ENCODE measurements around the gene PSRC1.

The PSRC1 gene

DNA sequence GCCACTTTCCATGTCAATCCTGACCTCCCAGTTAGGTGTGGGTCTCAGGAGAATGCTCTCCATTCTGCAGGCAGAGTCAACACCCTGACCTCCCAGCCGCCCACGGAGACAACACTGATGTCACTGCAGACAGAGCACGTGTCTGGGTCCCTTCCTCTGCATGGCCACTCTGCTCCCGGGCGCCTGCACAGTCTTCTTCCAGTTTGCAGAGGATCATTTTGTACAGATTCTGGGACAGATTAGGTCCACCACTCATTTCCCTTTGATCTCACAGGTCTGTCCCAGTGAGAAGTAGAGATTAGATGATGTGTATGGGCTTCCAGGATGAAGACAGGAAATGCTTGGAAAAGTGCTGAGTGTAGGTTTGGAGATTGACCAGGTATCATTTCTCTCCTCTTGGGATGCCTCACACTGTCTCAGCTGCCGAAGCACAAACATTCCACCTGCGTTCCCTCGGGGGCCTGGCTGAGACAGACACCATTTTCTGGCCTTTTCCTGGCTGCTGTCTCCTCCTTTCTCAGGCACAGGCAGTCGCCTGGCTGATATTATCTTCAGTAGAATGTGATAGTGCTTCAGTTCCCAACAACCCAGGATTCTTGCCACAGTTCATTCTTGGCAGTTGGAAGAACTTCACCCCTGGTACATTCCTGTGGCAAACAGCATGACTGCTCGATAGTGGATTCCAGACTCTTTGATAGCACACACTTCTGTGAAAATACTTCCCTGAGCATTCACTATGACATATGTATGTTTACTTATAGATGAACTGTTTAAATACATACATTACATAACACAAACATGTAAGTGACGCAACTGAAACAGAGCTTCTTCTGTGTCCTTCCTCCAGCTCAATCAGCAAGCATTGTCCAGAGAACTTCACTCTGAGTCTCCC is 16.0 kb upstream of the PSRC1 start:
- peak; percentile 49 for DNase-seq (ENCODE audit: extremely low spot score)
- ChIA-PET POLR2A (no interaction called here), CTCF (interaction anchor here (1.2 kb wide), 1 partner anchor 18 kb away, joined by 3 read pairs; no protein-coding TSS in a partner anchor)

DNA sequence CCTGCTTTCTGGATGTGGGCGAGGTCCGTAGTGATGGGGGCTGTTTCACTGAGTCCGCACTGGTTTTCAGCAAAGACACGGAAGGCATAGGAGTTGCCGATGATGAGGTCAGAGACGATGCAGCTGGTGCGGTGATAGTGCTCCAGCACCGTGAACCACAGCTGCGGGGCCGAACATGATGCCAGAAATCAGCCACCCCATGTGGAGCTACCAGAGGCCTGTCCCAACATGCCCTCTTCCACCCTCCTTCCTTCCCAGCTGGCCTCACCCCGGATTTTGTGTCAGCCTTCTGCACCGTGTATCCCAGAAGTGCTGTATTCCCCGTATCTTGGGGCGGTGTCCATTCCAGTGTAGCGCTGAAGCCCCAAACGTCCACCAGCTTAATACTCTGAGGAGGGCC is 13.8 kb upstream of the PSRC1 start:
- ChIA-PET POLR2A (no interaction called here), CTCF (interaction anchor here (0.7 to 1.6 kb wide), 6 partner anchors 9 to 437 kb away, joined by 3 to 7 read pairs (median 4); no protein-coding TSS in a partner anchor)
- no peak for DNase-seq (ENCODE audit: extremely low spot score)
- TF ChIP-seq, protein P1, sequence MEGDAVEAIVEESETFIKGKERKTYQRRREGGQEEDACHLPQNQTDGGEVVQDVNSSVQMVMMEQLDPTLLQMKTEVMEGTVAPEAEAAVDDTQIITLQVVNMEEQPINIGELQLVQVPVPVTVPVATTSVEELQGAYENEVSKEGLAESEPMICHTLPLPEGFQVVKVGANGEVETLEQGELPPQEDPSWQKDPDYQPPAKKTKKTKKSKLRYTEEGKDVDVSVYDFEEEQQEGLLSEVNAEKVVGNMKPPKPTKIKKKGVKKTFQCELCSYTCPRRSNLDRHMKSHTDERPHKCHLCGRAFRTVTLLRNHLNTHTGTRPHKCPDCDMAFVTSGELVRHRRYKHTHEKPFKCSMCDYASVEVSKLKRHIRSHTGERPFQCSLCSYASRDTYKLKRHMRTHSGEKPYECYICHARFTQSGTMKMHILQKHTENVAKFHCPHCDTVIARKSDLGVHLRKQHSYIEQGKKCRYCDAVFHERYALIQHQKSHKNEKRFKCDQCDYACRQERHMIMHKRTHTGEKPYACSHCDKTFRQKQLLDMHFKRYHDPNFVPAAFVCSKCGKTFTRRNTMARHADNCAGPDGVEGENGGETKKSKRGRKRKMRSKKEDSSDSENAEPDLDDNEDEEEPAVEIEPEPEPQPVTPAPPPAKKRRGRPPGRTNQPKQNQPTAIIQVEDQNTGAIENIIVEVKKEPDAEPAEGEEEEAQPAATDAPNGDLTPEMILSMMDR (IDR thresholded peaks at IDR 0.05; ENCODE audit: control extremely low read depth, extremely low read depth, low read depth, missing control alignments): no peak

More for the DNA sequence above, 16.0 kb upstream of the PSRC1 start:
- TF ChIP-seq, protein P1 (IDR thresholded peaks at IDR 0.05; ENCODE audit: control extremely low read depth, extremely low read depth, low read depth, missing control alignments): no peak

DNA sequence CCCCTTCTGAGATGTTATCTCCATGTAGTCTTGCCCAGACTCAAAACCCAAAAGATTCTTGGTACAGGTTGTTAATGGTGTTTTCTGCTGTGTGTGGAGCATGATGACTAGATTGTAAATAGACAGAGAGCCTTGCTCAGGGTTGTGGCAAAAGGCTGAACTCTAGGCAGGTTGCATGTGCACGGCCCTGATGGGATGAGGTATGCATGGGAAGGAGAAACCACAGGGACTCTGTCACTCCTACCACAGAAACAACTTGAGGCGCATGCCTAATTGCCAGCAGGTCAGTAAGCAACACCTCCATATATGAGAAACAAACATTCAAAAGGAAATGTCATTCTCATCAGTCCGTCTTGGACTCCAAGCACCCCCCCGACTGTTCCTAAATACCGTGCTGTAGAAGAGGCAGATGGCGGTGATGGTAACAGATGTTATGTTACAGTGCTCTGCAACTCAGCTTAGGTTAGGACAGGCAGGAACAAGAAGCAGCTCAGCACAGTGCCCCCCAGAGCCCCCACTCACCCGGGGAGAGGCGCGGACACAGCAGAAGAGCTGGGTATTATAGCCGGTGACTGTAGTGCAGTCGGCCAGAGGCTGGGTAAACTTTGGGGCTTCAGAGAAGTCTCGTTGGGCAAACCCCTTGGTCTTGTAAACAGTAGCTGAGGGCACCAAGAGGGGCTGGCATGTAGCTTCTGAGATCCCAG is 12.9 kb upstream of the PSRC1 start:
- CTCF ChIA-PET: interaction anchor here (0.7 to 1.6 kb wide), 4 partner anchors 8 to 438 kb away, joined by 3 to 7 read pairs (median 4); no protein-coding TSS in a partner anchor
- POLR2A ChIA-PET: no interaction called here
- no peak for DNase-seq (ENCODE audit: extremely low spot score)
- TF ChIP-seq, protein P1 (IDR thresholded peaks at IDR 0.05; ENCODE audit: control extremely low read depth, extremely low read depth, low read depth, missing control alignments): no peak

DNA sequence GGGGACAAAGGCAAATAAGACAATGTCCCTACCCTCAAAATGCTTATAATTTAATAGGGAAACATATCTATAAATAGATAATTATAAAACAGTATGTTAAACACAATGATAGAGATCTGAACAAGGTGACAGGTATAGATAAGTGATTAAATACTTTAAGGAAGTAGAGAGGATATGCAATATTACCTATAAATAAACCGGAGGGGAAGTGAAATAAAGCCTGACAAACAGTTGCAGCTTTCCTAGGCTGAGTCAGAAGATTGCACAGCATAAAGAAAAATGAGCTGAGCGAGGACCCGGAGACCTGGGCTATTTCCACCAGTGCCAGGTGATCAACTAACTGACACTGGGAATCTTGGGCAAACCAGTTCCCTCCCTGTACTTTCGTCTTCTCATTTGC is 11.5 kb upstream of the PSRC1 start:
- TF ChIP-seq, protein P1 (IDR thresholded peaks at IDR 0.05; ENCODE audit: control extremely low read depth, extremely low read depth, low read depth, missing control alignments): no peak
- POLR2A ChIA-PET: no interaction called here
- CTCF ChIA-PET: no interaction called here
- DNase-seq (ENCODE audit: extremely low spot score): no peak

DNA sequence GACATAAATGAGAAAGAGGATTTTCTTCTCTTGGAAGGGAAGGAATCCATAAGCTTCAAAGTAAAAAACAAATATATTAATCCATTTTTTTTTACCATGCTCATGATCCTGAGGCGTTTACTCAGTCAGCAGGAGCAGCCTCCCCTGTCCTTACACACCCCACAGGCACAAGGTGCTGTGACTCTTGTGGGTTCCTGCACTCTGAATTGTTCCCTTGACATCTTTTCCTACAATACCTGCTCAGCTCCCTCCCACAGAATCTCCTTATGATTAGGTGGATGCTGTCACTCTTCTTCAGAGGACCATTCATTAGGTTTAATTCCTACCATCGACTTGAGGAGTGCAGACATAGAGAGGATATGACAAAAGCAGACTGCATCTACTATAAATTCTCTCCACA is 10.1 kb upstream of the PSRC1 start:
- TF ChIP-seq, protein P1 (IDR thresholded peaks at IDR 0.05; ENCODE audit: control extremely low read depth, extremely low read depth, low read depth, missing control alignments): no peak
- ChIA-PET POLR2A (no interaction called here), CTCF (interaction anchor here (0.9 to 1.9 kb wide), 2 partner anchors 10 to 16 kb away, joined by 3 to 6 read pairs; partner anchors contain the start of gene PSRC1)
- DNase-seq (ENCODE audit: extremely low spot score): no peak

DNA sequence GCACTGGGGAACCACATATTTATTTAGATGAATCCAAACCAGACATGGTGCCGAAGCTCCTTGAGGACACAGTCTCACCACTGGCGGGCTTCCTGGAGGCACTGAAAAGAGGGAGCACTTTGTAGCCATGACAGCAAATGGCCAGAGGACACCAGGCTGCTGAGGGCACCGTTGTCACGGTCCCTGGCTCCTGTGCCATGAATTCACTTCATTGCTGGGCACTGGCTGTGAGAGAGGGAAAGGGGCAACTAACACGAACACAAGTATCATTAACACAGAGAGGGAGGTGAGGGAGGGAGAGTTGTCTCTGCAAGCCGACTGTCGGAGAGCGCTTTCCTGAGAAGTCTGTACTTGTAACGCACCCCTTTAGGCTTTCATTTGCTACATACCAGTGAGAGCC is 9.4 kb upstream of the PSRC1 start:
- CTCF ChIA-PET: interaction anchor here (0.9 to 2.2 kb wide), 3 partner anchors 10 to 16 kb away, joined by 3 to 14 read pairs (median 6); partner anchors contain the start of gene PSRC1
- TF ChIP-seq, protein P1 (IDR thresholded peaks at IDR 0.05; ENCODE audit: control extremely low read depth, extremely low read depth, low read depth, missing control alignments): no peak
- DNase-seq (ENCODE audit: extremely low spot score): no peak
- POLR2A ChIA-PET: no interaction called here

Measured in GM10248 (cell line).